Skin of body (tissue), 2 donors: Measurements from ENCODE around the gene MUC5AC. TPM values are rescaled to one million over a fixed set of nuclear protein-coding genes. Genes with fewer than 3 reads are reported as not detected.

Source experiments
- DNase-seq: peaks from one replicate; lab custom pipeline; 2025; lab: John Stamatoyannopoulos, UW
- total RNA-seq: library from RNA; depleted of rRNA; stranded (reverse); fragments of >200 nt; gene quantifications from one replicate; pipeline ENCODE4 v1.2.3, GENCODE V29; 2014

The MUC5AC gene
- total RNA-seq, 1 donor from 2014 or later: 0.39 TPM

GRCh38 chr11:1223346-1224110 lies 65.8 kb downstream of the MUC5AC start:
- DNase-seq: no peak

- no peak for DNase-seq
Measured at GRCh38 chr11:1224111-1224490, 66.3 kb downstream of the MUC5AC start.

- DNase-seq: no peak
Measured at GRCh38 chr11:1224491-1225385, 67.0 kb downstream of the MUC5AC start.

GRCh38 chr11:1225386-1226225 lies 67.9 kb downstream of the MUC5AC start:
- DNase-seq: no peak

- no peak for DNase-seq
Measured at GRCh38 chr11:1226226-1226985, 68.7 kb downstream of the MUC5AC start.

GRCh38 chr11:1226986-1227550 lies 69.3 kb downstream of the MUC5AC start:
- DNase-seq: no peak

- no peak for DNase-seq
Measured at GRCh38 chr11:1227551-1228100, 69.9 kb downstream of the MUC5AC start.

- DNase-seq: no peak
Measured at GRCh38 chr11:1228101-1228821, 70.5 kb downstream of the MUC5AC start.

- DNase-seq: no peak
Measured at GRCh38 chr11:1228921-1229451, 71.2 kb downstream of the MUC5AC start.

- DNase-seq: no peak
Measured at GRCh38 chr11:1229471-1230120, 71.8 kb downstream of the MUC5AC start.

GRCh38 chr11:1230121-1230455 lies 72.3 kb downstream of the MUC5AC start:
- DNase-seq: no peak

GRCh38 chr11:1230456-1231395 lies 73.0 kb downstream of the MUC5AC start:
- DNase-seq: no peak

GRCh38 chr11:1231396-1232020 lies 73.8 kb downstream of the MUC5AC start:
- DNase-seq: no peak

GRCh38 chr11:1232021-1232882 lies 74.5 kb downstream of the MUC5AC start:
- no peak for DNase-seq

GRCh38 chr11:1232883-1233321 lies 75.1 kb downstream of the MUC5AC start:
- DNase-seq: no peak

GRCh38 chr11:1233351-1234053 lies 75.7 kb downstream of the MUC5AC start:
- DNase-seq: no peak
